Ovary (tissue), 9 donors: Measurements from ENCODE around the gene GRID1. TPM values are rescaled to one million over a fixed set of nuclear protein-coding genes. Genes with fewer than 3 reads are reported as not detected.

Source experiments
- DNase-seq, 5 donors: peaks; one replicate each; pipeline ENCODE4 v3.0.0-alpha.2; 2019 to 2020
- H3K27ac ChIP-seq, 2 donors: fragments of 200-600 bp; one replicate each; pipeline versions ENCODE4 v1.5.1 to v1.8.0; 2019 to 2022
- H3K27me3 ChIP-seq: fragments of 200-600 bp; one replicate; pipeline ENCODE4 v1.8.0; 2022
- H3K36me3 ChIP-seq: fragments of 200-600 bp; sonication (generic); one replicate; pipeline ENCODE4 v1.5.1; 2019
- H3K4me1 ChIP-seq: one replicate; pipeline ENCODE4 v1.8.1; 2013; ENCODE audit warnings: mild to moderate bottlenecking, moderate library complexity; ENCODE audit not compliant: insufficient read depth
- H3K4me3 ChIP-seq: fragments of 200-600 bp; sonication (generic); one replicate; pipeline ENCODE4 v1.5.1; 2017
- H3K9me3 ChIP-seq, 2 donors: fragments of 200-600 bp in 1 of 2; sonication (generic) in 1 of 2; one replicate each; pipeline versions ENCODE4 v1.5.1 to v1.8.1; 2013 to 2019; ENCODE audit warnings: mild to moderate bottlenecking in 1 of 2, moderate library complexity in 1 of 2
- EP300 ChIP-seq: sonication (generic); formaldehyde crosslinking; IDR thresholded peaks from one replicate; pipeline ENCODE4 v1.6.1; 2017; ENCODE audit warnings: antibody characterized with exemption
- POLR2A ChIP-seq: fragments of 450-650 bp; IDR thresholded peaks from one replicate; pipeline ENCODE4 v1.6.1; 2017; ENCODE audit warnings: antibody characterized with exemption, mild to moderate bottlenecking, moderate library complexity
- WGBS, 3 donors: extraction: QIAGEN DNeasy Blood & Tissue Kit in 1 of 3; methylation state at CpG; one replicate each; pipeline versions ENCODE4 v1.1.5 to v1.1.7; 2013 to 2017; 5-methylcytosine and 5-hydroxymethylcytosine counted together
- intact Hi-C, 4 donors: fragments of 100-400 bp; cut with DNase I; formaldehyde crosslinking; loops; one replicate each; pipeline versions ENCODE4 v1.11.0 to v1.15.1; 2022 to 2023
- polyA plus RNA-seq, 2 donors: library from polyadenylated mRNA; stranded (reverse); fragments of 200-250 nt in 1 of 2; fragments of 350-450 nt in 1 of 2; fragmentation: Illumina TruSeq in 1 of 2; extraction: RNeasy Lipid Tissue Mini Kit (QIAGEN cat#74804) in 1 of 2; gene quantifications; one replicate each; pipeline ENCODE4 v1.2.3, GENCODE V29; 2013 to 2014
- total RNA-seq, 7 donors: library from RNA; depleted of rRNA in 2 of 7; stranded (reverse); fragments of >200 nt in 2 of 7; fragmentation: NEBNext Ultra II Directional in 3 of 7; extraction: Animal tissue kit (Norgen Biotek cat#: 25700) in 3 of 7; gene quantifications; one replicate each; pipeline versions ENCODE4 v1.1.0 to v1.2.4, GENCODE V29; 2016 to 2023
- TF ChIP-seq, protein P1 (sequence below), 3 donors: fragments of 450-650 bp in 2 of 3; fragments of 200-600 bp in 1 of 3; IDR thresholded peaks; one replicate each; pipeline versions ENCODE4 v1.5.1 to v1.8.0; 2016 to 2022; ENCODE audit warnings: antibody characterized with exemption in 3 of 3, mild to moderate bottlenecking in 1 of 3
- donor health status: DM: no; HTN: no; CAD: no; lungs with moderate emphysema.
- donor health status: DM: no; HTN: no; CAD: no.
- donor health status: Bipolar disorder and iron deficiency.
- donor health status: DM: yes; HTN: yes; CAD: no.
- donor health status: DM: no; HTN: no; CAD: no.
- donor health status: DM: yes; HTN: yes; CAD: no.

The GRID1 gene
- total and polyA plus RNA-seq, 9 donors = 0.57 to 6.2 (median 1.8) TPM

DNA sequence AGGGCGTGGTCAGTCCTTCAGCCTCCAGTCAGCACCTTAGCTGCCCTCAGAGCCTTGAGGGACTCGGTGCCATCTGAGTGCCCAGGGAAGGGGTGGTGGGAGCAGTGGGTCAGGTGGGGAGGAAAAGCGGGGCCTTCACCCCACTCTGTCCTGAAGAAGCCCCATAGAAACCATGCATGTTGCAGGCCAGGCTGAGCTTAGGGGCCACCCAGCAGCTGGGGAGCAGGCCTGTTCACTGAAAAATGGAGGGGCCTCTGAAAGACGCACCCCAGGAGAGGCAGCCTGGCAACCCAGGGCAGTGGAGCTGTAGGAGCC lies 144.3 kb downstream of the GRID1 start:
- Histone ChIP-seq H3K4me3 (no peak overlapping the region), H3K36me3 (no peaks in the 10 kb centered on the region), H3K27ac (no peak overlapping the region), H3K4me1 (no peaks in the 10 kb centered on the region), H3K27me3 (no peaks in the 10 kb centered on the region), H3K9me3 (no peaks in the 10 kb centered on the region)
- no peak for TF ChIP-seq EP300
- TF ChIP-seq, protein P1, sequence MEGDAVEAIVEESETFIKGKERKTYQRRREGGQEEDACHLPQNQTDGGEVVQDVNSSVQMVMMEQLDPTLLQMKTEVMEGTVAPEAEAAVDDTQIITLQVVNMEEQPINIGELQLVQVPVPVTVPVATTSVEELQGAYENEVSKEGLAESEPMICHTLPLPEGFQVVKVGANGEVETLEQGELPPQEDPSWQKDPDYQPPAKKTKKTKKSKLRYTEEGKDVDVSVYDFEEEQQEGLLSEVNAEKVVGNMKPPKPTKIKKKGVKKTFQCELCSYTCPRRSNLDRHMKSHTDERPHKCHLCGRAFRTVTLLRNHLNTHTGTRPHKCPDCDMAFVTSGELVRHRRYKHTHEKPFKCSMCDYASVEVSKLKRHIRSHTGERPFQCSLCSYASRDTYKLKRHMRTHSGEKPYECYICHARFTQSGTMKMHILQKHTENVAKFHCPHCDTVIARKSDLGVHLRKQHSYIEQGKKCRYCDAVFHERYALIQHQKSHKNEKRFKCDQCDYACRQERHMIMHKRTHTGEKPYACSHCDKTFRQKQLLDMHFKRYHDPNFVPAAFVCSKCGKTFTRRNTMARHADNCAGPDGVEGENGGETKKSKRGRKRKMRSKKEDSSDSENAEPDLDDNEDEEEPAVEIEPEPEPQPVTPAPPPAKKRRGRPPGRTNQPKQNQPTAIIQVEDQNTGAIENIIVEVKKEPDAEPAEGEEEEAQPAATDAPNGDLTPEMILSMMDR (IDR thresholded peaks at IDR 0.05) = no peak
- DNase-seq = no peak
- WGBS, 3 donors = 81 to 92% (median 83%) methylated on average over 4 of the region's 4 CpGs
- intact Hi-C loops = no loop called here

DNA sequence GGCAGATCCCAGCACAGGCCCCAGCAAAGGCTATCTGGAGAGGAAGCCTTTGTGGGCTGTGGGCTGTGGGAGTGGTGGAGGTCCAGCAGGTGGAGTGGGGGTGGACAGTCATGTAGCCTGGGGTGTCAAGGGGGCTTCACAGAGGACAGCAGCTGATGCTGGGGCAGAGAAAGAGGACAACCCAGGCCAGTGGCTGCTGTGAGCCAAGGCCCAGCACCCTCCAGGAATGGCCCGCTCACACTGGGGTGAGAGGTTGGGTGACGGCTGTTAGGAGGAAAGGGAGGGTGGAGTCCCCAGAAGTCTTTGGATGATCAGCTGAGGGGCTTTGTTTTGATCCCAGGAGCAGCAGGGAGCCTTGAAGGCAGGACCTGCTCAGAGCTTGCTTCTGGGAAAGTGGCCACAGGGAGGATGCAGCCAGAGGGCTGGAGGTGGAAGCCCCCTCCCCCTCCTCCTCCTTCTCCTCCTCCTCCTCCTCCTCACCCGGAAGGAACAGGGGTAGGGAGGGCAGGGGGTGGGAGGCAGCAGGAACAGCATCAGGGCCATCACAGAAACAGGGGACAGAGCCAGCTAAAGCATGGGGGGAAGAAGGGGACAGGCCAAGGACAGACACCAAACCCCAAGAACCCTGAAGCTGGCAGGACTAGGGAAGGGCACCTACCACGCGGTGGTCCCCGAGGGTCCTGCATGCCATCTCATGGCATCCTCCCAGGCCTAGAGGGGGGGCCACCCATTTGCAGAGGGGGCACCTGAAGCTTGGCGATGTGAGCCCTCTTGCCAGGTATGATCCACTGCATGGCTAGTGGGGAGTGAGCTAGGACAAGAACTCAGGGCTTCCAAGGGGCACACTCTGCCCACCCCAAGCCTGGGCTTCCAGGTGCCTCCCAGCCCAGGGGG lies 144.9 kb downstream of the GRID1 start:
- no peak for DNase-seq
- 51 to 59% (median 55%) methylated on average over 7 of the region's 7 CpGs for WGBS, 3 donors
- H3K4me3 ChIP-seq = no peak overlapping the region
- no peaks in the 10 kb centered on the region for H3K4me1 ChIP-seq
- no peaks in the 10 kb centered on the region for H3K36me3 ChIP-seq
- intact Hi-C loops = no loop called here
- H3K9me3 ChIP-seq = no peaks in the 10 kb centered on the region
- no peaks in the 10 kb centered on the region for H3K27me3 ChIP-seq
- TF ChIP-seq EP300 (no peak), POLR2A (no peak)
- TF ChIP-seq, protein P1 (IDR thresholded peaks at IDR 0.05) = no peak
- no peak overlapping the region for H3K27ac ChIP-seq

DNA sequence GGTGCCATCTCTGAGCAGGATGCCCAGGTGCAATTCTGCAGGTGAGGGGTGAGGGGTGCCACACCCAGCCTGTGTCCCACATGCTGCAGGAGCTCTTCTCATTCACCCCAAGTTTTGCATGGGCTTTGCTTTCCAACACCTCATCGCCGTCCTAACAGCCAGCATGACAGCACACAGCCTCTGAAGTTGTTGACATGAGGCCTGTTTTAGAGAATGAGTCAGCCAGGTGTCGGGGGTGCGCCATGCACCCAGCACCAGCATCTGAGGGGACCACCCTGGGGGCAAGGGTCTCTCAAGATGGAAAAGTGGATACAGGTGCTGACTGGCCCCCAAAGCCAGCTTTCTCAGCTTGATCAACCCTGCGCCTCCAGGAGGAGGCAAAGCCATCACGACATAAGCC lies 146.0 kb downstream of the GRID1 start:
- H3K9me3 ChIP-seq = no peaks in the 10 kb centered on the region
- TF ChIP-seq, protein P1 (IDR thresholded peaks at IDR 0.05) = no peak
- TF ChIP-seq EP300 = no peak
- no peak for TF ChIP-seq POLR2A
- no peaks in the 10 kb centered on the region for H3K27me3 ChIP-seq
- no peaks in the 10 kb centered on the region for H3K36me3 ChIP-seq
- H3K27ac ChIP-seq = no peak overlapping the region
- H3K4me3 ChIP-seq = no peak overlapping the region
- intact Hi-C loops = no loop called here
- H3K4me1 ChIP-seq = no peaks in the 10 kb centered on the region
- DNase-seq = no peak
- 75 to 77% (median 77%) methylated on average over 6 of the region's 6 CpGs for WGBS, 3 donors

DNA sequence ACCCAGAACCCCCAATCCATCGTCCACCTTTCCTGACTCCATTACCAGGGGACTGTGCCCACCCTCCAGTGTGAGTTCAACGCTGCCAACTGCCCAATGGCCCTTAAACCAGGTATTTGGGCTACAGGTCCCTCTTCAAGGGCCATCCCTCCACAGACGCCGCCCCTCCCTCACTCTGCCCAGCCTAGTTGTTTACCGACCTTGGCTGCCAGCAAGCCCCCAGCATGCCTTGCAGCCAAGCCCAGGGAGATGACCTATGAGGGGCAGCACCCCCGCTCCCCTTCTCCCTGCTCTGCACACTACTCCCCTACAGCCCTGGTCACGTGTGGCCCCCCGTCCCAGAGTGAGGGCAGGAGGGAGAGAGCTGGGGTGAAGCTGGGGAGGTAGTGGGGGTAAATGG lies 147.3 kb downstream of the GRID1 start:
- 58 to 69% (median 63%) methylated on average over 8 of the region's 8 CpGs for WGBS, 3 donors
- intact Hi-C loops = no loop called here
- Histone ChIP-seq H3K4me1 (no peaks in the 10 kb centered on the region), H3K9me3 (no peaks in the 10 kb centered on the region), H3K4me3 (no peak overlapping the region), H3K36me3 (no peaks in the 10 kb centered on the region), H3K27me3 (no peaks in the 10 kb centered on the region), H3K27ac (no peak overlapping the region)
- DNase-seq = no peak
- TF ChIP-seq, protein P1 (IDR thresholded peaks at IDR 0.05) = no peak
- no peak for TF ChIP-seq EP300
- TF ChIP-seq POLR2A = no peak
